Loucy (cell line): ENCODE results near the gene SPECC1.

Experiments
- H2AFZ ChIP-seq: fragments of 200-600 bp; sonication (generic); 2 replicates; pipeline ENCODE4 v1.6.0; 2016; ENCODE audit warnings: antibody characterized with exemption, mild to moderate bottlenecking, low read length, moderate library complexity
- H3F3A ChIP-seq: fragments of 200-600 bp; 2 replicates; pipeline ENCODE4 v1.6.0; 2016; ENCODE audit warnings: antibody characterized with exemption, low read depth, mild to moderate bottlenecking
- H3K27me3 ChIP-seq: fragments of 200-600 bp; sonication (generic); 2 replicates; pipeline ENCODE4 v1.6.1; 2014; ENCODE audit warnings: low read length, mild to moderate bottlenecking; ENCODE audit not compliant: insufficient read depth, poor library complexity, severe bottlenecking
- H3K36me3 ChIP-seq: fragments of 200-600 bp; sonication (generic); 2 replicates; pipeline ENCODE4 v1.6.1; 2016; ENCODE audit warnings: low read length; ENCODE audit not compliant: insufficient read depth
- H3K4me1 ChIP-seq: fragments of 200-600 bp; sonication (generic); 2 replicates; pipeline ENCODE4 v1.5.1; 2014; ENCODE audit warnings: low read length, mild to moderate bottlenecking; ENCODE audit not compliant: insufficient read depth, poor library complexity, severe bottlenecking
- H3K4me2 ChIP-seq: fragments of 200-600 bp; sonication (generic); 2 replicates; pipeline ENCODE4 v1.6.0; 2014; ENCODE audit warnings: antibody characterized with exemption, low read length, low read depth, mild to moderate bottlenecking; ENCODE audit not compliant: poor library complexity, severe bottlenecking
- H3K4me3 ChIP-seq: fragments of 200-600 bp; sonication (generic); 2 replicates; pipeline ENCODE4 v1.5.1; 2014; ENCODE audit warnings: low read length, mild to moderate bottlenecking, mixed read lengths; ENCODE audit not compliant: poor library complexity, severe bottlenecking
- H3K79me2 ChIP-seq: fragments of 200-600 bp; sonication (generic); 2 replicates; pipeline ENCODE4 v1.6.1; 2014; ENCODE audit warnings: low read length; ENCODE audit not compliant: insufficient read depth
- H3K9ac ChIP-seq: fragments of 200-600 bp; sonication (generic); 2 replicates; pipeline ENCODE4 v1.6.0; 2014; ENCODE audit warnings: mild to moderate bottlenecking, low read depth, low read length, moderate library complexity; ENCODE audit not compliant: poor library complexity, severe bottlenecking
- H3K9me2 ChIP-seq: fragments of 200-600 bp; sonication (generic); replicated peaks from 2 replicates; pipeline ENCODE4 v1.6.1; 2016; ENCODE audit warnings: low read depth, low read length, mixed read lengths
- H3K9me3 ChIP-seq: fragments of 200-600 bp; sonication (generic); 2 replicates; pipeline ENCODE4 v1.6.1; 2014; ENCODE audit warnings: mild to moderate bottlenecking, antibody characterized with exemption, low read length, low read depth; ENCODE audit not compliant: insufficient read depth
- H4K20me1 ChIP-seq: fragments of 200-600 bp; sonication (generic); 2 replicates; pipeline ENCODE4 v1.6.0; 2014; ENCODE audit warnings: antibody characterized with exemption, low read length, mild to moderate bottlenecking; ENCODE audit not compliant: insufficient read depth, poor library complexity, severe bottlenecking
- CTCF ChIP-seq: fragments of 200-600 bp; sonication (generic); conservative IDR thresholded peaks from 2 replicates; pipeline ENCODE4 v1.5.1; 2014; ENCODE audit warnings: mild to moderate bottlenecking, antibody characterized with exemption, low read length
- EZH2phosphoT487 ChIP-seq: fragments of 200-600 bp; IDR thresholded peaks from 2 replicates; pipeline ENCODE4 v1.6.1; 2018; ENCODE audit warnings: antibody characterized with exemption, mild to moderate bottlenecking, moderate library complexity, borderline replicate concordance

The SPECC1 gene

GRCh38 chr17:20294120-20294519 is 285.0 kb downstream of the SPECC1 start:
- H3K4me3 ChIP-seq, result no peak overlapping the region
- H3K9me2 ChIP-seq, result no peaks in the 10 kb centered on the region
- H3K4me1 ChIP-seq, result no peaks in the 10 kb centered on the region
- H3K4me2 ChIP-seq, result no peak overlapping the region
- no peaks in the 10 kb centered on the region for H3K9me3 ChIP-seq
- no peak overlapping the region for H2AFZ ChIP-seq
- H3K79me2 ChIP-seq, result no peaks in the 10 kb centered on the region
- no peaks in the 10 kb centered on the region for H3K27me3 ChIP-seq
- no peak overlapping the region for H3K9ac ChIP-seq
- H3F3A ChIP-seq, result no peaks in the 10 kb centered on the region
- H4K20me1 ChIP-seq, result no peaks in the 10 kb centered on the region
- TF ChIP-seq CTCF (no peak), EZH2phosphoT487 (no peak)
- no peaks in the 10 kb centered on the region; the same call in 1 of the 2 replicates for H3K36me3 ChIP-seq

- H3F3A ChIP-seq, result no peaks in the 10 kb centered on the region
- no peak for TF ChIP-seq EZH2phosphoT487
- no peak for TF ChIP-seq CTCF
- no peaks in the 10 kb centered on the region for H4K20me1 ChIP-seq
- H3K27me3 ChIP-seq, result no peaks in the 10 kb centered on the region
- H3K9me3 ChIP-seq, result no peaks in the 10 kb centered on the region
- no peak overlapping the region for H3K4me2 ChIP-seq
- H3K36me3 ChIP-seq, result no peaks in the 10 kb centered on the region; the same call in 1 of the 2 replicates
- no peak overlapping the region for H2AFZ ChIP-seq
- no peak overlapping the region for H3K4me3 ChIP-seq
- H3K9me2 ChIP-seq, result no peaks in the 10 kb centered on the region
- no peaks in the 10 kb centered on the region for H3K4me1 ChIP-seq
- no peak overlapping the region for H3K9ac ChIP-seq
- no peaks in the 10 kb centered on the region for H3K79me2 ChIP-seq
Observed at GRCh38 chr17:20299013-20299412, 289.9 kb downstream of the SPECC1 start.

- no peaks in the 10 kb centered on the region for H4K20me1 ChIP-seq
- H3K36me3 ChIP-seq, result no peaks in the 10 kb centered on the region; the same call in 1 of the 2 replicates
- no peak overlapping the region for H2AFZ ChIP-seq
- H3K79me2 ChIP-seq, result no peaks in the 10 kb centered on the region
- H3K4me1 ChIP-seq, result no peaks in the 10 kb centered on the region
- H3K9ac ChIP-seq, result no peak overlapping the region
- TF ChIP-seq CTCF (no peak), EZH2phosphoT487 (no peak)
- H3K9me2 ChIP-seq, result no peaks in the 10 kb centered on the region
- H3K4me3 ChIP-seq, result no peak overlapping the region
- no peaks in the 10 kb centered on the region for H3K27me3 ChIP-seq
- H3F3A ChIP-seq, result no peaks in the 10 kb centered on the region
- H3K4me2 ChIP-seq, result no peak overlapping the region
- no peaks in the 10 kb centered on the region for H3K9me3 ChIP-seq
Observed at GRCh38 chr17:20300436-20300934, 291.3 kb downstream of the SPECC1 start.
